A549 (cell line): ENCODE results near the gene VPS4A. TPM values are rescaled to one million over a fixed set of nuclear protein-coding genes. Genes with fewer than 3 reads are reported as not detected.

Source experiments
- ATAC-seq, 2 experiments: fragments of 200-7000 bp in 1 of 2; fragments of >200 bp in 1 of 2; cut with Nextera tagmentation in 1 of 2; cut with Tn5 transposase in 1 of 2; 3 replicates each; pipeline versions ENCODE4 v1.8.0 to v1.9.1; 2018 to 2020; ENCODE audit warnings: mild to moderate bottlenecking in 1 of 2, moderate library complexity in 1 of 2
- CTCF ChIA-PET: fragments of 300-600 bp; sonication (Branson Sonifier 250); formaldehyde crosslinking; extraction: SDS; loops from one replicate; lab custom pipeline; 2021; ENCODE audit warnings: antibody characterized with exemption, inconsistent platforms; lab: Yijun Ruan, JAX
- POLR2A ChIA-PET: fragments of 350-600 bp; formaldehyde crosslinking; extraction: SDS; loops from one replicate; lab custom pipeline; 2021; ENCODE audit warnings: antibody characterized with exemption, inconsistent platforms; lab: Yijun Ruan, JAX
- DNase-seq, 2 experiments: peaks; one replicate each; pipeline versions ENCODE4 v3.0.0 to v3.0.0-alpha.2; 2011 to 2016; ENCODE audit warnings: low read depth in 1 of 2, low spot score in 1 of 2
- FAIRE-seq: peaks from 2 replicates; lab custom pipeline; 2011; peaks lifted over from hg19 to GRCh38; lab: Jason Lieb, UNC
- H3K27ac ChIP-seq, 2 experiments: fragments of >200 bp; sonication (Bioruptor Twin); formaldehyde crosslinking; 3 replicates each; pipeline ENCODE4 v1.5.1; 2016 to 2017
- H3K4me1 ChIP-seq: fragments of >200 bp; sonication (Bioruptor Twin); formaldehyde crosslinking; 3 replicates; pipeline ENCODE4 v1.6.1; 2016
- H3K4me2 ChIP-seq: fragments of >200 bp; sonication (Bioruptor Twin); formaldehyde crosslinking; 3 replicates; pipeline ENCODE4 v1.6.1; 2016
- H3K4me3 ChIP-seq: fragments of >200 bp; sonication (Bioruptor Twin); formaldehyde crosslinking; 3 replicates; pipeline ENCODE4 v1.5.1; 2016
- H3K9me3 ChIP-seq: fragments of >200 bp; sonication (Bioruptor Twin); formaldehyde crosslinking; 3 replicates; pipeline ENCODE4 v1.6.1; 2016
- BCL3 ChIP-seq: fragments of >200 bp; sonication (Bioruptor Twin); formaldehyde crosslinking; IDR thresholded peaks from 3 replicates; pipeline ENCODE4 v1.6.1; 2016
- CBX8 ChIP-seq: fragments of 200-600 bp; sonication (generic); IDR thresholded peaks from 2 replicates; pipeline ENCODE4 v1.6.1; 2016
- CTCF ChIP-seq: fragments of >200 bp; sonication (Bioruptor Twin); formaldehyde crosslinking; IDR thresholded peaks from 3 replicates; pipeline ENCODE4 v1.5.1; 2016
- EHF ChIP-seq: fragments of 250-450 bp; sonication (Bioruptor Pico); IDR thresholded peaks from 2 replicates; pipeline ENCODE4 v1.5.0; 2020; ENCODE audit warnings: mild to moderate bottlenecking
- ELK1 ChIP-seq: fragments of 150-350 bp; IDR thresholded peaks from 2 replicates; pipeline ENCODE4 v1.6.1; 2014; ENCODE audit warnings: low read depth, mild to moderate bottlenecking, low read length
- EP300 ChIP-seq, 2 experiments: fragments of >200 bp; sonication (Bioruptor Twin); formaldehyde crosslinking; IDR thresholded peaks; 2 replicates in 1 of 2; 3 replicates in 1 of 2; pipeline ENCODE4 v1.6.1; 2016 to 2017
- FOSB ChIP-seq: fragments of 250-450 bp; sonication (Bioruptor Pico); IDR thresholded peaks from 2 replicates; pipeline ENCODE4 v1.5.0; 2020; ENCODE audit warnings: mild to moderate bottlenecking, moderate library complexity
- FOSL2 ChIP-seq, 2 experiments: fragments of 450-650 bp in 1 of 2; fragments of >200 bp in 1 of 2; sonication (Bioruptor Twin) in 1 of 2; formaldehyde crosslinking; IDR thresholded peaks; 2 replicates each; pipeline versions ENCODE4 v1.5.0 to v1.6.1; 2016 to 2020; ENCODE audit warnings: mild to moderate bottlenecking in 1 of 2, moderate library complexity in 1 of 2
- HDAC2 ChIP-seq: fragments of 200-600 bp; sonication (generic); IDR thresholded peaks from 2 replicates; pipeline ENCODE4 v1.6.1; 2016
- HMGXB4 ChIP-seq: fragments of 250-450 bp; sonication (Bioruptor Pico); IDR thresholded peaks from 2 replicates; pipeline ENCODE4 v1.5.0; 2021; ENCODE audit warnings: mild to moderate bottlenecking, moderate library complexity, borderline replicate concordance
- JUNB ChIP-seq: fragments of >200 bp; sonication (Bioruptor Twin); formaldehyde crosslinking; IDR thresholded peaks from 2 replicates; pipeline ENCODE4 v1.6.1; 2016
- MAFK ChIP-seq: fragments of 450-650 bp; IDR thresholded peaks from 2 replicates; pipeline ENCODE4 v1.6.1; 2014; ENCODE audit not compliant: partially characterized antibody
- MAX ChIP-seq: IDR thresholded peaks from 2 replicates; pipeline ENCODE4 v1.6.1; 2012
- PBX3 ChIP-seq: IDR thresholded peaks from 2 replicates; pipeline ENCODE4 v1.6.1; 2012
- PHF8 ChIP-seq: fragments of 200-600 bp; sonication (generic); IDR thresholded peaks from 2 replicates; pipeline ENCODE4 v1.6.1; 2016; ENCODE audit warnings: low read depth, mild to moderate bottlenecking, antibody characterized with exemption, moderate library complexity, borderline replicate concordance
- POLR2AphosphoS2 ChIP-seq: conservative IDR thresholded peaks from 2 replicates; pipeline ENCODE4 v1.6.1; 2012; ENCODE audit warnings: low read length, improper control_type of control experiment, inconsistent platforms
- RNF2 ChIP-seq: fragments of 200-600 bp; sonication (generic); IDR thresholded peaks from 2 replicates; pipeline ENCODE4 v1.6.1; 2016; ENCODE audit warnings: low read depth, mild to moderate bottlenecking, antibody characterized with exemption, moderate library complexity, borderline replicate concordance
- SMC3 ChIP-seq: fragments of >200 bp; sonication (Bioruptor Twin); formaldehyde crosslinking; IDR thresholded peaks from 3 replicates; pipeline ENCODE4 v1.6.1; 2018; ENCODE audit warnings: inconsistent platforms
- TFCP2L1 ChIP-seq: fragments of 250-450 bp; sonication (Bioruptor Pico); IDR thresholded peaks from 2 replicates; pipeline ENCODE4 v1.5.0; 2021; ENCODE audit warnings: mild to moderate bottlenecking
- USF2 ChIP-seq: fragments of 450-650 bp; IDR thresholded peaks from 2 replicates; pipeline ENCODE4 v1.6.1; 2014; ENCODE audit warnings: antibody characterized with exemption
- ZC3H11A ChIP-seq: fragments of 450-650 bp; IDR thresholded peaks from 2 replicates; pipeline ENCODE4 v1.6.1; 2014; ENCODE audit warnings: antibody characterized with exemption, mild to moderate bottlenecking
- ZSCAN20 ChIP-seq: fragments of 250-450 bp; sonication (Bioruptor Pico); IDR thresholded peaks from 2 replicates; pipeline ENCODE4 v1.8.0; 2022; ENCODE audit warnings: mild to moderate bottlenecking, moderate library complexity
- WGBS: methylation state at CpG from one replicate; pipeline ENCODE4 v1.1.6; 2017; ENCODE audit errors: missing lambda C conversion rate; 5-methylcytosine and 5-hydroxymethylcytosine counted together
- polyA plus RNA-seq, 4 experiments: library from polyadenylated mRNA; depleted of rRNA in 3 of 4; stranded (reverse); fragments of >200 nt; fragmentation: RNase III in 1 of 4; extraction: RNeasy Plus Mini Kit Qiagen cat#74134 plus additional on column Dnase treatment in 1 of 4; gene quantifications; 2 replicates in 3 of 4; 3 replicates in 1 of 4; pipeline ENCODE4 v1.2.3, GENCODE V29; 2011 to 2017

VPS4A gene
- polyA plus RNA-seq, 2 of the 4 experiments (the other 2 are of a cell fraction) = 12.9 to 28.1 TPM

GRCh38 chr16:69267633-69268032 is 43.5 kb upstream of the VPS4A start:
- no peaks in the 10 kb centered on the region; the same call in 2 of the 3 replicates for H3K4me1 ChIP-seq
- TF ChIP-seq CTCF = no peak
- TF ChIP-seq RNF2 = no peak
- TF ChIP-seq FOSL2 (IDR thresholded peaks at IDR 0.05) = no peak
- no peak for TF ChIP-seq FOSL2 (CRISPR knock-in tag; IDR thresholded peaks at IDR 0.05)
- no peak for TF ChIP-seq JUNB
- TF ChIP-seq ZSCAN20 (CRISPR knock-in tag) = no peak
- TF ChIP-seq USF2 = no peak
- no peak for TF ChIP-seq HMGXB4
- no peak for TF ChIP-seq TFCP2L1 (CRISPR knock-in tag)
- TF ChIP-seq ELK1 = no peak
- TF ChIP-seq BCL3 = no peak
- TF ChIP-seq PBX3 = no peak
- no peak for TF ChIP-seq HDAC2
- no peak for TF ChIP-seq MAFK
- ChIA-PET POLR2A (no interaction called here), CTCF (interaction anchor here (0.6 to 2.1 kb wide), 3 partner anchors 20 to 144 kb away, joined by 3 to 9 read pairs (median 4); no protein-coding TSS in a partner anchor)
- no peak for FAIRE-seq
- WGBS = 92% methylated on average over 4 of the region's 4 CpGs
- no peak for DNase-seq
- H3K27ac ChIP-seq = no peak overlapping the region
- ATAC-seq = no peak
- H3K4me3 ChIP-seq = no peak overlapping the region
- H3K4me2 ChIP-seq = no peak overlapping the region
- H3K9me3 ChIP-seq = no peaks in the 10 kb centered on the region

GRCh38 chr16:69270395-69270794 is 40.8 kb upstream of the VPS4A start:
- no peak overlapping the region for H3K4me3 ChIP-seq
- H3K4me1 ChIP-seq = no peaks in the 10 kb centered on the region; the same call in 2 of the 3 replicates
- CTCF ChIA-PET = interaction anchor here (1.5 to 1.8 kb wide), 2 partner anchors 17 to 80 kb away, joined by 3 read pairs; no protein-coding TSS in a partner anchor
- FAIRE-seq (no peak), DNase-seq (no peak), ATAC-seq (no peak)
- H3K9me3 ChIP-seq = no peaks in the 10 kb centered on the region
- H3K4me2 ChIP-seq = no peak overlapping the region
- no peak for TF ChIP-seq MAFK
- no peak for TF ChIP-seq FOSB
- TF ChIP-seq SMC3 = no peak
- no peak for TF ChIP-seq EHF (CRISPR knock-in tag)
- no peak for TF ChIP-seq ELK1
- no peak for TF ChIP-seq POLR2AphosphoS2
- TF ChIP-seq CBX8 = no peak
- TF ChIP-seq PHF8 = no peak
- TF ChIP-seq ZC3H11A = no peak
- no peak for TF ChIP-seq MAX
- TF ChIP-seq EP300 (IDR thresholded peaks at IDR 0.05) = no peak
- no peak overlapping the region for H3K27ac ChIP-seq
- 78% methylated on average over 3 of the region's 3 CpGs for WGBS
- POLR2A ChIA-PET = no interaction called here
